Measurements from ENCODE around the gene PRR11. TPM values are rescaled to one million over a fixed set of nuclear protein-coding genes. Genes with fewer than 3 reads are reported as not detected.

The PRR11 gene
- total RNA-seq, 1 experiment from 2014 or later: 77.2 TPM

- H2AFZ ChIP-seq (ENCODE audit: low read length): peak within 1 kb of the TSS; percentile 85
- ATAC-seq: peak; percentile 80
- peaks cover 93% of the 10 kb centered on the region for H3K79me2 ChIP-seq (ENCODE audit: low read length)
- H3F3A ChIP-seq (ENCODE audit: low read length, unreplicated experiment): no peaks in the 10 kb centered on the region
- H3K27ac ChIP-seq (ENCODE audit: low read length): peak within 1 kb of the TSS; percentile 79
- no peaks in the 10 kb centered on the region for H3K9me2 ChIP-seq (replicated peaks; ENCODE audit: low read length)
- H3K27me3 ChIP-seq (ENCODE audit: low read length): no peaks in the 10 kb centered on the region
- H3K9me3 ChIP-seq (ENCODE audit: low read length): no peaks in the 10 kb centered on the region
- CTCF ChIA-PET: interaction anchor here (0.5 to 1.1 kb wide), 5 partner anchors 11 to 840 kb away, joined by 3 to 4 read pairs (median 3); partner anchors contain the start of genes GDPD1 and TRIM37
- TSS peak; percentile 72 for BruUV-seq (replicated peaks)
- peaks cover 61% of the 10 kb centered on the region for H3K4me1 ChIP-seq (ENCODE audit: insufficient read depth, low read length)
- H3K9ac ChIP-seq (ENCODE audit: low read length): peak within 1 kb of the TSS; percentile 93
- 0 out of 2 replicates have a peak, but pooled peaks cover 3% of the 10 kb centered on the region for H3K36me3 ChIP-seq (ENCODE audit: low read depth, low read length)
- peak within 1 kb of the TSS; percentile 79 for H3K4me3 ChIP-seq (ENCODE audit: low read length)
- TF ChIP-seq EZH2phosphoT487 (IDR thresholded peaks at IDR 0.05; ENCODE audit: borderline replicate concordance, low read length) (no peak), CTCF (conservative IDR thresholded peaks at IDR 0.05; ENCODE audit: low read depth, low read length) (no peak), EZH2 (IDR thresholded peaks at IDR 0.05; ENCODE audit: low read length, unreplicated experiment) (no peak)
- peak within 1 kb of the TSS; percentile 93 for H3K4me2 ChIP-seq (ENCODE audit: low read length)
- DNase-seq: peak; percentile 100
- POLR2A ChIA-PET (ENCODE audit: unreplicated experiment): interaction anchor here (0.5 to 0.7 kb wide), 9 partner anchors 17 to 732 kb away, joined by 3 to 11 read pairs (median 4); partner anchors contain the start of genes SMG8 and TRIM37
- intact Hi-C loops (cut with micrococcal nuclease): loop anchor here (1.0 to 5.0 kb wide), 4 partner anchors 49 to 637 kb away; partner anchors contain the start of genes SMG8 and TRIM37
- H4K20me1 ChIP-seq (ENCODE audit: low read length): peaks cover 18% of the 10 kb centered on the region
Observed at GRCh38 chr17:59154721-59155438, 666 bp upstream of the PRR11 start, which contains the start of gene SKA2. TSS of gene SKA2 (minus strand) at chr17:59155186. CDS start at chr17:59155163, 23 bp downstream.

- H4K20me1 ChIP-seq (ENCODE audit: low read length): no peaks in the 10 kb centered on the region
- H3K9me2 ChIP-seq (replicated peaks; ENCODE audit: low read length): no peaks in the 10 kb centered on the region
- TF ChIP-seq EZH2 (IDR thresholded peaks at IDR 0.05; ENCODE audit: low read length, unreplicated experiment) (no peak), EZH2phosphoT487 (IDR thresholded peaks at IDR 0.05; ENCODE audit: borderline replicate concordance, low read length) (no peak), CTCF (conservative IDR thresholded peaks at IDR 0.05; ENCODE audit: low read depth, low read length) (no peak)
- H3K36me3 ChIP-seq (ENCODE audit: low read depth, low read length): peaks cover 5% of the 10 kb centered on the region
- H3K27ac ChIP-seq (ENCODE audit: low read length): no peak overlapping the region
- no peak overlapping the region for H3K4me3 ChIP-seq (ENCODE audit: low read length)
- no peak overlapping the region for H3K4me2 ChIP-seq (ENCODE audit: low read length)
- H2AFZ ChIP-seq (ENCODE audit: low read length): no peak overlapping the region
- H3K79me2 ChIP-seq (ENCODE audit: low read length): peaks cover 98% of the 10 kb centered on the region
- H3F3A ChIP-seq (ENCODE audit: low read length, unreplicated experiment): no peaks in the 10 kb centered on the region
- POLR2A ChIA-PET (ENCODE audit: unreplicated experiment): interaction anchor here (0.6 kb wide), 1 partner anchor 9 kb away, joined by 3 read pairs; no protein-coding TSS in a partner anchor
- BruUV-seq (replicated peaks): no TSS peak
- DNase-seq (no peak), ATAC-seq (no peak)
- H3K4me1 ChIP-seq (ENCODE audit: insufficient read depth, low read length): peaks cover 33% of the 10 kb centered on the region
- CTCF ChIA-PET: no interaction called here
- no peak overlapping the region for H3K9ac ChIP-seq (ENCODE audit: low read length)
- intact Hi-C loops (cut with micrococcal nuclease): no loop called here
- no peaks in the 10 kb centered on the region for H3K9me3 ChIP-seq (ENCODE audit: low read length)
- H3K27me3 ChIP-seq (ENCODE audit: low read length): no peaks in the 10 kb centered on the region
Observed at GRCh38 chr17:59160157-59161025, 4.8 kb downstream of the PRR11 start.

Data from PC-3 (cell line).